Measurements from ENCODE around the gene GJD4. TPM values are rescaled to one million over a fixed set of nuclear protein-coding genes. Genes with fewer than 3 reads are reported as not detected.

GJD4 gene
- total and polyA plus RNA-seq, 8 donors: 0.11 TPM; not detected in 7

DNA sequence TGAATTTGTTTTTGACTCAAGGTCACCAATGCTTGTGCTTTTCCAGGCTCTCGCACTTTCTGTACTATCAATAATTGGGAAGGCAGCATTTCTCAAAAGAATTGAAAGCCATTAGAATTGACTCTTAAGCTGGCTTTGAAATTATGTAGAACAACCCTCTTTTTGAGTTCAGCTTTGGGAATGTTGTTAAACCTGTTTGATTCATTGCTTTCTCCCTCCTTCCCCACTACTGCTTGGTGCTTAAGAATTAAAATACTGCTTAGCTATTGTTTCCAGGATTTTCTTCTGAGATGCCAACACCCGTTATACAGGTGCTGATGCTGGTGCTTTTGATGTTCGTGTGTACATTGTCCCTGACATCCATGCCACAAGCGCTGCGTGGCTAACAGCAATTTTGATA is 52.5 kb downstream of the GJD4 start:
- WGBS, 2 donors: 59 to 60% methylated on average over 5 of the region's 5 CpGs
- Histone ChIP-seq H3K9me3 (no peaks in the 10 kb centered on the region), H3K27ac (no peak overlapping the region), H3K4me3 (no peak overlapping the region), H3K27me3 (no peaks in the 10 kb centered on the region), H3K36me3 (no peaks in the 10 kb centered on the region), H3K4me1 (peaks cover 0 to 8% (median 0%) of the 10 kb centered on the region in 3 donors)
- ATAC-seq (no peak), DNase-seq (no peak), FAIRE-seq (no peak)
- TF ChIP-seq, protein P1, sequence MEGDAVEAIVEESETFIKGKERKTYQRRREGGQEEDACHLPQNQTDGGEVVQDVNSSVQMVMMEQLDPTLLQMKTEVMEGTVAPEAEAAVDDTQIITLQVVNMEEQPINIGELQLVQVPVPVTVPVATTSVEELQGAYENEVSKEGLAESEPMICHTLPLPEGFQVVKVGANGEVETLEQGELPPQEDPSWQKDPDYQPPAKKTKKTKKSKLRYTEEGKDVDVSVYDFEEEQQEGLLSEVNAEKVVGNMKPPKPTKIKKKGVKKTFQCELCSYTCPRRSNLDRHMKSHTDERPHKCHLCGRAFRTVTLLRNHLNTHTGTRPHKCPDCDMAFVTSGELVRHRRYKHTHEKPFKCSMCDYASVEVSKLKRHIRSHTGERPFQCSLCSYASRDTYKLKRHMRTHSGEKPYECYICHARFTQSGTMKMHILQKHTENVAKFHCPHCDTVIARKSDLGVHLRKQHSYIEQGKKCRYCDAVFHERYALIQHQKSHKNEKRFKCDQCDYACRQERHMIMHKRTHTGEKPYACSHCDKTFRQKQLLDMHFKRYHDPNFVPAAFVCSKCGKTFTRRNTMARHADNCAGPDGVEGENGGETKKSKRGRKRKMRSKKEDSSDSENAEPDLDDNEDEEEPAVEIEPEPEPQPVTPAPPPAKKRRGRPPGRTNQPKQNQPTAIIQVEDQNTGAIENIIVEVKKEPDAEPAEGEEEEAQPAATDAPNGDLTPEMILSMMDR (IDR thresholded peaks at IDR 0.05): no peak
- intact Hi-C loops (cut with DNase I): no loop called here

Other genes starting within 250 kb of the GJD4 start
- gene FZD8, start 37.0 kb downstream of the GJD4 start, total RNA-seq: 1 to 10 TPM; 4.3 to 7.8 (median 6.6) TPM
- 1 to 10 TPM; 2.3 to 3.4 TPM for gene FZD8, start 37.0 kb downstream of the GJD4 start, polyA plus RNA-seq

Data from pancreas (tissue), 10 donors.